ENCODE data around the gene CPPED1.

DNA sequence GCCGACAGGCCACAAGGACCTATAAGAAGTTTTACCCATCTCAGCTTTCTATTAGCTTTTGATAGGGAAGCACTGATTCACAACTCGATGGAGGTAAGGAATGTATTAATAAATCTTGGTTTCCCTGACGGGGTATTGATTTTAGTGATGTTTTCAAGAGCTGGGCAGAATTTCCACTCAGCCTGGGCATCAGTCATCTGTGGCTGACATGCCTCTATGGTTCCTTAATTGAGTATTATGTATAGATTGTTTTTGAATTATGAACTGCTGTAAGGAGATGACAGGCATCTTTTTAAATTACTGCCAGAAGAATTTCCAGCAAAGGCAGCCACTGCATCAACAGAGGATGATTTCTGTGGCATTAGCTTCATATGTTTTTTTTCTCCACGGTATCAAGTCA lies 128.6 kb downstream of the CPPED1 start:
- TF ChIP-seq EZH2 (IDR thresholded peaks at IDR 0.05; ENCODE audit: low read length, missing control alignments) = no peak
- TF ChIP-seq, protein P1, sequence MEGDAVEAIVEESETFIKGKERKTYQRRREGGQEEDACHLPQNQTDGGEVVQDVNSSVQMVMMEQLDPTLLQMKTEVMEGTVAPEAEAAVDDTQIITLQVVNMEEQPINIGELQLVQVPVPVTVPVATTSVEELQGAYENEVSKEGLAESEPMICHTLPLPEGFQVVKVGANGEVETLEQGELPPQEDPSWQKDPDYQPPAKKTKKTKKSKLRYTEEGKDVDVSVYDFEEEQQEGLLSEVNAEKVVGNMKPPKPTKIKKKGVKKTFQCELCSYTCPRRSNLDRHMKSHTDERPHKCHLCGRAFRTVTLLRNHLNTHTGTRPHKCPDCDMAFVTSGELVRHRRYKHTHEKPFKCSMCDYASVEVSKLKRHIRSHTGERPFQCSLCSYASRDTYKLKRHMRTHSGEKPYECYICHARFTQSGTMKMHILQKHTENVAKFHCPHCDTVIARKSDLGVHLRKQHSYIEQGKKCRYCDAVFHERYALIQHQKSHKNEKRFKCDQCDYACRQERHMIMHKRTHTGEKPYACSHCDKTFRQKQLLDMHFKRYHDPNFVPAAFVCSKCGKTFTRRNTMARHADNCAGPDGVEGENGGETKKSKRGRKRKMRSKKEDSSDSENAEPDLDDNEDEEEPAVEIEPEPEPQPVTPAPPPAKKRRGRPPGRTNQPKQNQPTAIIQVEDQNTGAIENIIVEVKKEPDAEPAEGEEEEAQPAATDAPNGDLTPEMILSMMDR (conservative IDR thresholded peaks at IDR 0.05 in 1 of 2, IDR thresholded peaks at IDR 0.05 in 1 of 2; ENCODE audit: low read depth in 1 of 2, low read length in 2 of 2) = no peak

Data from fibroblast of lung (primary cell).